GM19468 (cell line): Measurements from ENCODE around the gene CSNK1E.

Source experiments
- ATAC-seq: cut with Tn5 transposase; IDR thresholded peaks from one replicate; pipeline ENCODE4 v1.9.1; 2021; ENCODE audit warnings: mild to moderate bottlenecking, moderate library complexity, moderate number of reproducible peaks; ENCODE audit not compliant: unreplicated experiment; ENCODE audit errors: extremely low read depth

Gene CSNK1E

DNA sequence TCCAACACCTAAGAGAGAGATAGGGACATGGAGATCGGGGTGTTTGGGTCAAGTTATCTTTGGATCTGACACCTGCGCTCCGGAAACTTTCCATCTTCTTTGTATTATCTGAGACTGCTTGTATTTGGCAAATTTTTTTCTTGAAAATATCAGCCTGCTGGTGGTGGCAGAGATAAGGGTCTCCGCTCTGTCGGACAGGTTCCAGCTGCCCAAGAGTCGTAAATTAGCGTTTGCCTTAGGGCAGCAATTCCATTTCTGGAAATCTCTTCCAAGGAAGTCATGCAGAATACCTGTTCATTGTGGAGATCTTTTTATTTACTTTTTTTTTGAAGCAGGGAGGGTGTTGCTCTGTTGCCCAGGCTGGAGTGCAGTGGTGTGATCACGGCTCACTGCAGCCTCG lies 19.5 kb upstream of the CSNK1E start:
- ATAC-seq = no peak

GRCh38 chr22:38335077-38335476 lies 17.8 kb upstream of the CSNK1E start:
- ATAC-seq = no peak

DNA sequence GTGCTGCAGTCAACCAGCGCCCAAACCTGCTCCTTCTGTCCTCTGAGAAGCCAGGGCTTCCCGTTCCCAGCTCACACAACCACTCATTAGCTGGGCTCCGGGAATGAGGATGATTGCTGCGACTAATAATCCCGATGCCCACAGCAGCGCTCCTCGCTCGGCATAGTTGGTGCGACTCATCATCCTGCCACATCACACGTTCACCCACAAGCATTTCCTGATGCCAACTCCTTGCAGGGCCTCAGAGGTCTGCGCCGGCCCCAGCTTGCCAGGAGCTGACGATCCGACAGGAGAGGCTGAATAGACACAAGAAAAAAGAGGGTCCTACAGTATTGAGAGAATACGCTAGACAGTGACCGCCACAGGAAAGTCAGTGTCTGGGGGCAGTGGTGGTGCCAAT lies 10.6 kb upstream of the CSNK1E start:
- ATAC-seq = no peak

DNA sequence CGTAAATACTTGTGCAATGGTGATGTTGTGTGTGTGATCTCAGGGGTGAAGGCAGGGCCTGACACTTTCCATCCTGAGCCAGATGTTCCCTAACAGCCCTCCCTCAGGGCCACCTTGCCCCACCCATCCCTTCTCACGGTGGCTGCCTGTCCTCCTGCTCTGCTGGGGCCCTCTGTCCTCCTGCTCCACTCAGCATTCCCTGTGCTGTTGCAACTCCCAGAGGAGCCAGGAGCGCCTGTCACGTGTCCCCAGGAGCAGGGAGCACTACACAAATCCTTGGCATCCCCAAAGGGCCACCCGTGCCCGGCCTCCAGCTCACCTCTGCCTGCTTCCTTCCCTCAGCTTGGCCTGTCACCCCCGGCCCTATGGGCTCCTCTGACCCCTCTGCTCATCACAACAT lies 10.2 kb upstream of the CSNK1E start:
- ATAC-seq = no peak

GRCh38 chr22:38325587-38325986 lies 8.4 kb upstream of the CSNK1E start:
- no peak for ATAC-seq

- no peak for ATAC-seq
These were observed 3.6 kb upstream of the CSNK1E start for GRCh38 chr22:38320605-38321402.

- ATAC-seq = no peak
These were observed 1.9 kb upstream of the CSNK1E start for GRCh38 chr22:38318792-38319773.

DNA sequence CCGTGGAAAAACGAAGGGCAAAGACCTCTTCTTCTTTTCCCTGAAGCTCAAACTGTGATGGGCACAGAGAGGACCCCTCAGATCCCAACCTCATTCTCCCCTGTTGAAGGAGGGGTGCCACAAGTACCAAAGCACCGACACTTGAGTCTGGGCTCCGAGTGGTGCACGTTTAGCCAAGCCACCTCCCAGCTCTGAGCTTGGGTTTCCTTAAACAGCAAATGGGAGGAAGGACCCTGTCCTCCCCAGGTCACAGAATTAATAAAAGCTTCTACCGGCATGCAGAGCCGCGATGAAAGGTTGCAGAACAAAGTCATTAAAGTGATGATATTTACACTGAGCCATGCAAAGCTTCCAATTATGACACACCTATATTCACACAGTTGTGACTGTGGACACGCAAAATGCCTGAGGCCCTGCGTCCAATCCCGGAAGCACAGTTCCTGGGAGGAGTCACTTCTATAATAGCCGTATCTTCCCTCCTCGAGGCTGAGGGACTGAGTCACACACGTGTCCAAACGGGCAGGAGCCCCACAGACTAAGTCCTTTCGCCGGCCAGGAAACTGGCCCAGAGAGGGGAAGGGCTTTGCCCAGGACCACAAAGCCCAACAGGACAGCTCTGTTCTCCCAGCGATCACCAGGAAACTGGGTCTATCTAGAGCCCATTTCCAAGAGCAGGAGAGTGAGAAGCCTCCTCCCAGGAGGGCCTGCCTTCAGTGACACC lies 922 bp upstream of the CSNK1E start:
- no peak for ATAC-seq

DNA sequence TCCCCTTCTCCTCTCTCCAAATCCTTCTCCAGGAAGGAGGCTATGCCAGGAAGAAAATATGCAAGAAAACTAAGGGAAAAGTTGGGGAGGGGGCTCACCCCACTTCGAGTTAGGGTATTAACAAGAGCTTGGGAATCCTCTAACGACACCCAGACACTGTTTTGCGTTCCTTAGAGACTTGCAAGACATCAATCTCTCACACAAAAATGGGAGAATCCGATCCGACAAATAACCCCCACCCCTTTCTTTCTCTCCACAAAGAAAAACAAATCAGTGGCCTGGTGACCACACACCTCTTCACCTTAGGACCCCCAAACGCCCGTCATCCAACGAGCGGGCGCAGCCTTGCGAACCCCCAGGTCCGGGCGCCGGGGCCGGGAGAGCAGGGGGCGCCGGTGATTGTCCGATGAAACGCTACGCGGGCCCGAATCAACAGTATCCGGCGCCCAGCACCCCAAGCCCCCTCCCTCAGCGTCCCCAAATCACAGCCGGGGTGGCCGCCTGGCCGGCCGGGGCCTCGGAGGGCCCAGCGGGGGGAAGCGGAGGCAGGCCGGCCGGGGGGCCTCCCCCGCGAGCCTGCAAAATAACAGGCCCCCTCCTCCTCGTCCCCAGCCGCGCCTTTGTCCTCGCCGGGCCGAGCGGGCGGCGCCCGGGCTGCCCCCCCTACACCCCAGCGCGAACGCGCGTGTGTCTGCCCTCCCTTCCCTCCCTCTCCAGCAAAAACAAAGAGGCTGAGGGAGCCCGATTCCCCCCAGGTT lies 690 bp downstream of the CSNK1E start:
- ATAC-seq = no peak

DNA sequence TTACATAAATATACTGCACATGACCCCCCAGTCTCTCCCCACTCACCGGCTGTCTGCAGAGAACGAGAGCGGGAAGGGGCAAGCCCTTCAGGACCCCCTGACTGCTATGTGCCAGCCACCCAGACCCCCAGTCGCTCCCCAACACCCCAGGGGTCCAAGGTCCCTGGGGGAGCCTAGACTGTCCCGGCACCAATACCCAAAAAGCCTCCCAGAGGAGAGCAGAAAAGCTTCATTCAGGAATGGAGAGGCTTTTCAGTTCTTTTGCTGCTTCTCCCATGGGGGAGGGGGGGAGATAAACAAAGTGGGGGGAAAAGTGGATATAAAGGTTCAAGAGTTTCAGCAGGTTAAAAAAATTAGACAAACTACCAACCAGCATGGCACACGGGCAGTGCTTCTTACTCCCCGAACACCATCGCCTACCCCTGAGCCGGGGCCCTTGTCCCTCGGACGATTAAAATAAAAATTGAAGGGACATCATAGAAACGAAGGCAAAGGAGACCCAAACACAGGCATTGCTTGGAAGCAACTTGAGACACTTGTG lies 1.3 kb downstream of the CSNK1E start:
- ATAC-seq = no peak

GRCh38 chr22:38314933-38315822 lies 2.1 kb downstream of the CSNK1E start:
- ATAC-seq = no peak

- no peak for ATAC-seq
These were observed 2.9 kb downstream of the CSNK1E start for GRCh38 chr22:38314051-38314932.

GRCh38 chr22:38313384-38313955 lies 3.8 kb downstream of the CSNK1E start:
- no peak for ATAC-seq

DNA sequence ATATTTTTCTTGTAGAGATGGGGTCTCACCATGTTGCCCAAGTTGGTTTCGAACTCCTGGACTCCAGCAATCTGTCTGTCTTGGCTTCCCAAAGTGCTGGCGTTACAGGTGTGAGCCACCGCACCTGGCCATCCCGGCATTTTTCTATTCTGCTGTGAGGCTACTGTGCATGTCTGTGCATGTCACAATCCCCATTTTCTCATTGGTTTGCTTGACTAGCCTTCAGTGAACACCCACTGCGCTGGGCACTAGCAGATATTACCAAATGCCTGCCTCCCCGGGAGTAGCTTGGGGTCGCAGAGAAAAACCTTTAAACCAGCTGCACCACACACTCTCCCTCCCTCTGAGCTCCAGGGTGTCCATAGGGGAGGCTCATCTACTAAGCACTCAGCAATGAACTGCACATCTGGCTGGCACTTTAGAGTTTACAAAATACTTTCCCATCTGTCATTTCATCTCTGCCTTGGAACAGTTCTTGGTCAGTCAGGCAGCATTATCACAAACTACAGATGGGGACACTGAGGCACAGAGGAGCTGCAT lies 4.9 kb downstream of the CSNK1E start:
- ATAC-seq = no peak

GRCh38 chr22:38311323-38311620 lies 6.0 kb downstream of the CSNK1E start:
- no peak for ATAC-seq

DNA sequence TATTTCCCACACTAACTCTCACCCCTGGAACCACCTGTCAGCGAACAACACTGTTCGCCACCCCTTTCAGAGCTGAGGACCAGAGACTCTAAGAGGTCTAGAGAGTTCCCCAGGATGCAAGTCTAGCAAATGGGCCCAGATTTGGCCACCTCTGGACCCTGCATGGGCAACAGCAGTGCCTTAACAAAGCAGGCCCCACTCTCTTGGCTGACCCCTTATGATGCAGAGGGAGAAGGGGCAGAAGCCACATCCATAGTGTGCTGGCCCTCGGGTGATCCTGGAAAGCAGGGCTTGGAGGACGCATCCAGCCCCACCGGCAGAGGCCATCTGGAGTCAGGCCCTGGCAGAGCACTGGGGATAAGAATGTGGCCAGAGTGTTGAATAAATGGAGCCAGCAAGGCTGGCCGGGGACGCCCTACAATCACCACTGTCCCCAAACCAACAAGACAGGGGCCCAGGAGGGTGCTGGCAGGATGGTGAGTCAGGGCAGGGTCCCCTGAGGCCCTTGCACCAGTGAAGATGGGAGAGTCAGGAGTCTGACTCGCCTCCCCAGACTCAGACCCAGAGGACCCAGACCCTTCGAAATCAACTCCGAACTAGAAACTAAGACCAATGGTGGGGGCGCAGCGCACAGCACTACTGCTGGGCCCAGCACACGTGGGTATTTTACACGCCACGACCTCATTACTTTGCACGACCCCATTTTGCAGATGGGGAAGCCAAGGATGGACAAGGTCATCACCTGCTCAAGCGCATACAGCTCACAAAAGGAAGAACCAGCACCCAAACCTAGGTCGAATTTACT lies 6.5 kb downstream of the CSNK1E start:
- ATAC-seq = no peak
